Right lobe of liver (tissue), 6 donors: ENCODE data around the gene MMP8. TPM values are rescaled to one million over a fixed set of nuclear protein-coding genes. Genes with fewer than 3 reads are reported as not detected.
A peak's percentile ranks its signal among the peaks of the same experiment; 100 is the strongest.
"Not testable (repeated sequence)": the region's sequence is repeated elsewhere in the genome, so short reads cannot be mapped to it uniquely, and the experiment has no call there.

Experiments
- ATAC-seq, 4 donors: fragments of 200-7000 bp; cut with Tn5 transposase; one replicate each; pipeline ENCODE4 v1.9.1; 2020; ENCODE audit warnings: mild to moderate bottlenecking in 4 of 4, moderate library complexity in 4 of 4
- DNase-seq, 3 donors: peaks; one replicate each; pipeline ENCODE4 v3.0.0-alpha.2; 2020
- H3K27ac ChIP-seq, 3 donors: fragments of 200-600 bp; one replicate each; pipeline ENCODE4 v1.8.0; 2022
- H3K27me3 ChIP-seq, 2 donors: fragments of 200-600 bp; one replicate each; pipeline ENCODE4 v1.8.0; 2022
- H3K36me3 ChIP-seq, 4 donors: fragments of 200-600 bp; sonication (generic) in 1 of 4; one replicate each; pipeline versions ENCODE4 v1.5.1 to v1.8.0; 2017 to 2022; ENCODE audit warnings: control low read depth in 1 of 4
- H3K4me1 ChIP-seq, 4 donors: fragments of 200-600 bp; sonication (generic) in 1 of 4; one replicate each; pipeline versions ENCODE4 v1.5.1 to v1.8.0; 2017 to 2022; ENCODE audit warnings: control low read depth in 1 of 4
- H3K4me3 ChIP-seq, 3 donors: fragments of 200-600 bp; one replicate each; pipeline ENCODE4 v1.8.0; 2022
- H3K9me3 ChIP-seq, 4 donors: fragments of 200-600 bp; sonication (generic) in 1 of 4; one replicate each; pipeline versions ENCODE4 v1.5.1 to v1.8.0; 2017 to 2022; ENCODE audit warnings: control low read depth in 1 of 4
- CTCF ChIP-seq, 4 donors: fragments of 200-600 bp in 3 of 4; fragments of 450-650 bp in 1 of 4; IDR thresholded peaks; one replicate each; pipeline versions ENCODE4 v1.5.1 to v1.8.0; 2016 to 2022; ENCODE audit warnings: antibody characterized with exemption in 4 of 4, mild to moderate bottlenecking in 2 of 4
- POLR2A ChIP-seq: fragments of 450-650 bp; IDR thresholded peaks from one replicate; pipeline ENCODE4 v1.6.1; 2017; ENCODE audit warnings: antibody characterized with exemption, mild to moderate bottlenecking
- WGBS: methylation state at CpG from one replicate; pipeline ENCODE4 v1.1.6; 2018; ENCODE audit warnings: low coverage, low lambda C conversion rate; ENCODE audit not compliant: insufficient coverage; ENCODE audit errors: missing lambda C conversion rate; 5-methylcytosine and 5-hydroxymethylcytosine counted together
- intact Hi-C, 2 donors: fragments of 100-400 bp; cut with DNase I; formaldehyde crosslinking; loops; one replicate each; pipeline versions ENCODE4 v1.11.2 to v1.14.1; 2022
- total RNA-seq, 6 experiments: library from RNA; depleted of rRNA in 2 of 6; stranded (reverse); fragments of >200 nt in 2 of 6; fragmentation: NEBNext Ultra II Directional in 3 of 6; extraction: Animal tissue kit (Norgen Biotek cat#: 25700) in 3 of 6; gene quantifications; one replicate each; pipeline versions ENCODE4 v1.1.0 to v1.2.4, GENCODE V29; 2016 to 2023
- donor health status: DM: no; HTN: yes; CAD: no.
- donor health status: DM: no; HTN: no; CAD: no.
- donor health status: DM: no; HTN: no; CAD: no.
- donor health status: DM: no; HTN: yes; CAD: no.
- donor health status: DM: no; HTN: yes; CAD: no.

The MMP8 gene
- total RNA-seq, 6 experiments from 2014 or later: 0.14 to 1.2 (median 0.74) TPM; not detected in 1

- H3K27me3 ChIP-seq: no peaks in the 10 kb centered on the region
- H3K9me3 ChIP-seq: no peaks in the 10 kb centered on the region
- H3K27ac ChIP-seq: no peak overlapping the region
- intact Hi-C loops: no loop called here
- TF ChIP-seq POLR2A (no peak), CTCF (IDR thresholded peaks at IDR 0.05) (no peak)
- H3K36me3 ChIP-seq: no peaks in the 10 kb centered on the region
- H3K4me1 ChIP-seq: no peaks in the 10 kb centered on the region
- no peak overlapping the region for H3K4me3 ChIP-seq
- DNase-seq (no peak), ATAC-seq (no peak)
Measured at GRCh38 chr11:102734650-102735049, 9.9 kb upstream of the MMP8 start.

GRCh38 chr11:102733232-102733875, 8.6 kb upstream of the MMP8 start:
- no peak overlapping the region for H3K4me3 ChIP-seq
- WGBS: 27% methylated on average over 8 of the region's 8 CpGs
- no peak overlapping the region for H3K27ac ChIP-seq
- no peaks in the 10 kb centered on the region for H3K27me3 ChIP-seq
- H3K36me3 ChIP-seq: no peaks in the 10 kb centered on the region
- intact Hi-C loops: no loop called here
- DNase-seq: peak; percentile 64 to 72 (median 71)
- no peaks in the 10 kb centered on the region for H3K9me3 ChIP-seq
- no peaks in the 10 kb centered on the region for H3K4me1 ChIP-seq
- ATAC-seq: peak; percentile 88 to 93 (median 92)
- peak; percentile 42 to 82 (median 69) for TF ChIP-seq CTCF (IDR thresholded peaks at IDR 0.05)
- no peak for TF ChIP-seq POLR2A

- intact Hi-C loops, DNase-seq, H3K27me3 ChIP-seq, H3K36me3 ChIP-seq, H3K9me3 ChIP-seq, H3K4me1 ChIP-seq, H3K4me3 ChIP-seq, H3K27ac ChIP-seq: not testable (repeated sequence)
- WGBS: 50% methylated on average over 8 of the region's 8 CpGs
- ATAC-seq: peak in 1 of 4 donors; percentile 29
Measured at GRCh38 chr11:102730944-102731343, 6.2 kb upstream of the MMP8 start.

- no peaks in the 10 kb centered on the region for H3K36me3 ChIP-seq
- intact Hi-C loops: no loop called here
- H3K9me3 ChIP-seq: no peaks in the 10 kb centered on the region
- DNase-seq (no peak), ATAC-seq (no peak)
- H3K4me1 ChIP-seq: no peaks in the 10 kb centered on the region
- TF ChIP-seq CTCF (IDR thresholded peaks at IDR 0.05) (no peak), POLR2A (no peak)
- H3K27ac ChIP-seq: no peak overlapping the region
- WGBS: 58% methylated on average over 9 of the region's 9 CpGs
- no peaks in the 10 kb centered on the region for H3K27me3 ChIP-seq
- no peak overlapping the region for H3K4me3 ChIP-seq
Measured at GRCh38 chr11:102729849-102730815, 5.4 kb upstream of the MMP8 start.

GRCh38 chr11:102727890-102728289, 3.1 kb upstream of the MMP8 start:
- ATAC-seq (peak in 3 of 4 donors; percentile 39 to 64 (median 56)), DNase-seq (no peak)
- H3K27ac ChIP-seq: no peak overlapping the region
- no peaks in the 10 kb centered on the region for H3K36me3 ChIP-seq
- no peaks in the 10 kb centered on the region for H3K4me1 ChIP-seq
- no peaks in the 10 kb centered on the region for H3K27me3 ChIP-seq
- 49% methylated on average over 2 of the region's 2 CpGs for WGBS
- intact Hi-C loops: no loop called here
- no peak overlapping the region for H3K4me3 ChIP-seq
- no peaks in the 10 kb centered on the region for H3K9me3 ChIP-seq
- no peak for TF ChIP-seq POLR2A
- no peak for TF ChIP-seq CTCF (IDR thresholded peaks at IDR 0.05)
